Caki2 (cell line): ENCODE data around the gene SMYD3. TPM values are rescaled to one million over a fixed set of nuclear protein-coding genes. Genes with fewer than 3 reads are reported as not detected.

Experiments
- DNase-seq: peaks from one replicate; pipeline ENCODE4 v3.0.0-alpha.2; 2015; ENCODE audit warnings: low read depth
- in situ Hi-C: cut with HindIII; loops from 2 replicates; pipeline ENCODE4 v1.10.0; 2016; ENCODE audit warnings: low sequenced_read_pairs, low pct_unique_long_range_greater_than_20kb, mixed read lengths
- total RNA-seq: library from RNA; depleted of rRNA; stranded (reverse); fragments of >200 nt; shearing (Covaris generic); gene quantifications from 2 replicates; pipeline ENCODE4 v1.2.3, GENCODE V29; 2014; ENCODE audit warnings: low replicate concordance

The SMYD3 gene
- total RNA-seq, 1 experiment from 2014 or later, result 47.7 TPM

- in situ Hi-C loops, result no loop called here
Measured at GRCh38 chr1:246518456-246519205, 11.6 kb upstream of the SMYD3 start.

GRCh38 chr1:246517391-246517790, 10.3 kb upstream of the SMYD3 start:
- in situ Hi-C loops, result no loop called here
- no peak for DNase-seq

More at GRCh38 chr1:246518456-246519205, 11.6 kb upstream of the SMYD3 start:
- no peak for DNase-seq

- in situ Hi-C loops, result no loop called here
- no peak for DNase-seq
Measured at GRCh38 chr1:246516126-246516525, 9.0 kb upstream of the SMYD3 start.

GRCh38 chr1:246515390-246516005, 8.4 kb upstream of the SMYD3 start:
- in situ Hi-C loops, result no loop called here

GRCh38 chr1:246513619-246514343, 6.7 kb upstream of the SMYD3 start:
- in situ Hi-C loops, result no loop called here

More at GRCh38 chr1:246515390-246516005, 8.4 kb upstream of the SMYD3 start:
- no peak for DNase-seq

GRCh38 chr1:246513041-246513440, 6.0 kb upstream of the SMYD3 start:
- in situ Hi-C loops, result no loop called here
- DNase-seq, result no peak

More at GRCh38 chr1:246513619-246514343, 6.7 kb upstream of the SMYD3 start:
- DNase-seq, result no peak

GRCh38 chr1:246512635-246513034, 5.6 kb upstream of the SMYD3 start:
- no peak for DNase-seq
- in situ Hi-C loops, result no loop called here

GRCh38 chr1:246512230-246512629, 5.2 kb upstream of the SMYD3 start:
- no peak for DNase-seq
- in situ Hi-C loops, result no loop called here

GRCh38 chr1:246511203-246511602, 4.1 kb upstream of the SMYD3 start:
- in situ Hi-C loops, result no loop called here
- DNase-seq, result no peak

- no peak for DNase-seq
- in situ Hi-C loops, result no loop called here
Measured at GRCh38 chr1:246510147-246511030, 3.3 kb upstream of the SMYD3 start.

- in situ Hi-C loops, result no loop called here
- no peak for DNase-seq
Measured at GRCh38 chr1:246508897-246509688, 2.0 kb upstream of the SMYD3 start.

GRCh38 chr1:246506367-246506673, 759 bp downstream of the SMYD3 start:
- in situ Hi-C loops, result no loop called here
- no peak for DNase-seq

GRCh38 chr1:246503341-246503740, 3.7 kb downstream of the SMYD3 start:
- DNase-seq, result peak; percentile 31
- in situ Hi-C loops, result no loop called here

- in situ Hi-C loops, result no loop called here
- DNase-seq, result peak; percentile 56
Measured at GRCh38 chr1:246497331-246497915, 9.7 kb downstream of the SMYD3 start.

- DNase-seq, result peak; percentile 54
- in situ Hi-C loops, result no loop called here
Measured at GRCh38 chr1:246492611-246493245, 14.4 kb downstream of the SMYD3 start.

- in situ Hi-C loops, result no loop called here
- DNase-seq, result no peak
Measured at GRCh38 chr1:246491551-246492053, 15.5 kb downstream of the SMYD3 start.

- no peak for DNase-seq
- in situ Hi-C loops, result no loop called here
Measured at GRCh38 chr1:246488674-246489073, 18.4 kb downstream of the SMYD3 start.
